Putamen (tissue), 1 donor: Measurements from ENCODE around the gene SUMO3.

Source experiments
- DNase-seq: peaks from one replicate; pipeline ENCODE4 v3.0.0-alpha.2; 2016; ENCODE audit warnings: low spot score

Gene SUMO3

GRCh38 chr21:44817914-44818639 lies at the start of gene SUMO3:
TSS of gene SUMO3 (minus strand) at chr21:44818062. CDS start at chr21:44817968, 94 bp downstream.
- peak; percentile 78 for DNase-seq

- no peak for DNase-seq
Observed at GRCh38 chr21:44867464-44867863, 49.6 kb upstream of the SUMO3 start.

DNA sequence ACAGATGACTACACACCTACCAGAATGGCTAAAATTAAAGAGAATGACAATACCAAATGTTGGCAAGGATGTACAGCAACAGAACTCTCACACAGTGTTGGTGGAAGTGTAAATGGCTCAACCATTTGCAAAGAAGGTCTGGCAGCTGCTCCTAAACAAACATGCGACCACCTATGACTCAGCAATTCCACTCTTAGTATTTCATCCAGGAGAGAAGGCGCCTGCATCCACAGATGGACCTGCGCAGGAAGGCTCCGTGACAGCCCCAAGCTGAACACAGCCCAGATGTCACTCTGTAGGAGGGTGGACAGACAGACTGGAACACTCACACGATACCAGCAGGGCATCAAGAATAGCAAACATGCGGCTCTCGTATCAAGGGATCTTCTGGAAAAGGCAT lies 48.9 kb upstream of the SUMO3 start:
- no peak for DNase-seq

GRCh38 chr21:44865561-44866280 lies 47.9 kb upstream of the SUMO3 start:
- DNase-seq = no peak

DNA sequence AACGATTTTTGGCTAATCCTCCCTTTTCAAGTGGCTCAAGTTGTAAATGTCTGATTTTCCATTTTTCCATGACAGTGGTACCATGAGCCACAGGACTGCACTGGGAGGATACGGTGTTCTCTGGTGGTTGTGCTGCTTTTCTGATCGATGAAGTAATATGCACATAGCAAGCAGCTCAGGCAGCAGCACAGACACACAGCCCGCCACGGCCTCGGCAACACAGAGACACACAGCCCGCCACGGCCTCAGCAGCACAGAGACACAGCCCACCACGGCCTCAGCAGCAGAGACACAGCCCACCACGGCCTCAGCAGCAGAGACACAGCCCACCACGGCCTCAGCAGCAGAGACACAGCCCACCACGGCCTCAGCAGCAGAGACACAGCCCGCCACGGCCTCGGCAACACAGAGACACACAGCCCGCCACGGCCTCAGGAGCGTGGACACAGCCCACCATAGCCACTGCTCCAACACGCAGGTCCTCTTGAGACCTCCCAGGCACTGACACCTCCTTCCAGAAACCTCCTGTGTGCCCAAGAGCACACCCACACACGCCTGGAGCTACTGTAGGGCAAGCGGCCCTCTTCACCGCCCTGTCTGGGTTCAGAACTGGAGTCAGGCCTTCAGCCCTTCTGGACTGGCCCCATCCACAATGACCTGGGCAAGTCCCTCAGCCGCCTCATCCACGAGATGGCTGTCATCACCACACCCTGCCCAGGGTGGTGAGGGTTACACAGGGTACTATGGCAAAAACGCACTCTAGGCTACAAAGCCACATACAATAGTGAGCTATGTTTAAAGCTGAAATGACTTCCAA lies 45.2 kb upstream of the SUMO3 start:
- no peak for DNase-seq

- DNase-seq = no peak
Observed at GRCh38 chr21:44858791-44859190, 40.9 kb upstream of the SUMO3 start.

GRCh38 chr21:44858291-44858690 lies 40.4 kb upstream of the SUMO3 start:
- DNase-seq = no peak

GRCh38 chr21:44857127-44857892 lies 39.4 kb upstream of the SUMO3 start:
- no peak for DNase-seq

- no peak for DNase-seq
Observed at GRCh38 chr21:44856131-44856530, 38.3 kb upstream of the SUMO3 start.

DNA sequence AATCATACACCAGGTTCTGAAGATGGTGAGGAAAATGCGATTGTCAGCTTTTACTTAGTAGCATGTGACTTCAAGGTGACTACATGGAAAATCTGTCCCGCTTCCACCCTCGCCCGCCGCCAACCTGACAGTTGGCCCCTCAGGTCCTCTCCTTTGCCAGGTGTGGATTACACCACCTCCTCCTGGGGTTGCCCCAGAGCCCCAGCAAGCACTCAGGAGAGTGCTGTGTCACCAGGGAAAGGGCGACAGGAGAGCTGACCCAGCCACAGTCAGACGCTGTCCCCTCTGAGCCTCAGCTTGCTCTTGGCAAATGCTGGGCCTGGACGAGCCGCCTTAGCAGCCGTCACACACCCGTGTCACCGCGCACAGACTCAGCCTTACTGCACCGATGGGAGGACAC lies 37.7 kb upstream of the SUMO3 start:
- DNase-seq = no peak

DNA sequence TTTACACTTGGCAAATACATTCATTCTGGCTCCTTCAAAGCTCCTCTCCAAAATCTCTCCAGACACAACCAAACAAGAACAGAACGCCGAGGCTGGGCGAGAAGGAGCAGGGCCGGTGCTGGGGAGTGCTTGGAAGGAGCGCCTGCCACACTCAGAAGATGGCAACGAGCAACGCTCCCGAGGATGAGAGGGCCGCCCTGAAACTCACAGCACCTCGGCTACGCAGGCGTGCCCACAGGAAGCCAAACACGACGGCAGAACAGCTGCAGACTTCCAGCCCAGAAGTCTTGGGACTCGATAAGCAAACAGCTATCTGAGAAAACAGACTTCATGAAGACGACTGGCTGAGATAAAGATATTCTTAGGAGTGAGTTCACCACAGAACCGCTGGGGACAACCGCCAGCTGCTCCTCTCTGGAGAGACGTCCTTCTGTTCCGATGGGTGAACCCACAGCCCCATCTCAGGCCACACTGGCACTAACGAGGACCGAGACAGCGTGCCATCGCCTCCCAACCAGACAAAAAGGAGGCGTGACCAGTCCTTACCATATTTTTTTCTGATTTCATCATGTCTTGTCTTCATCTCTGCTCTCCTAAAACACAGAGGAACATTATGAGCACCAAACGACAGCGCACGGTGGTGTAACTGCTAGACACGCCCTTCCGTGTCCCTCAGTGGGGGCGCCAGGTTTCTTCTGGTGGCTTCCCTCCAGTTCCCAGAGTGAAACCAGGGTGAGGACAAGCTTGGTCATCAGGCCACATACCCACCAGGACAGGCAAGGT lies 37.0 kb upstream of the SUMO3 start:
- no peak for DNase-seq

- no peak for DNase-seq
Observed at GRCh38 chr21:44854391-44854663, 36.5 kb upstream of the SUMO3 start.

DNA sequence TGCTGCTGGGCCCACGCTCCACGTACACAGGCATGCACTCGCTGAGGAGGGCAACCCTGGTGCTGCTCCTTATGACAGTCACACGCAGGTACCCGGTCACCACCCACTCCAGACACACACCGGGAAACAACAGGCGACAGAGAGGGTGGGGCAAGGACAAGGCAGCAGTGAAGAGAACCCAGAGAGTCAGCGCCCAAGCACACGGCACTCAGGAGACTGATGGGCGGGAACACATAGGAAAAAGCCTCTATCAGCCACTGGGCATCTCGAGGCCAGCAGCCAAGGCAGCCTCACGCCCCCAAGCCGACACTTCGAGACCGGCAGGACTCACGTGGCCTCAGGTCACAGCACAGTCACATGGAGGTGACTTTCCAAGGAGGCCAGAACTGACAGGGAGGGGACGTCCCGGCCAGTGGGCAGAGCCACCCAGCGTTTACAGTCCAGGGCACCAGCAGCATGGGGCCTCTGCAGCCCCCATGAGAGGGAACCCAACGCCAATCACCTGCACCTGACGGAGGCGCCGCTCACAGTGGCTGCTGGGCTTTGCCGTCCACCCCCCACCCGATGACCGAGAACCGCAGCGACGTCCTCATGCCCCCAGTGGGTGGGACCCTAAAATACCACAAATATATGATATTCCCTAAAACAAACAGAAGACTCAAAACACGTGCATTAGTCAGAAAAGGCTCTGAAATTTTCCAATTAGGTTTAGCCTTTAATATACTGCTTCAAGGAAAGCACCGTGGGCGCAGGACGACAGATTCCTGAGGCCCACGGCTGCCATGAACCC lies 35.9 kb upstream of the SUMO3 start:
- DNase-seq = no peak

- no peak for DNase-seq
Observed at GRCh38 chr21:44850905-44851657, 33.2 kb upstream of the SUMO3 start.

DNA sequence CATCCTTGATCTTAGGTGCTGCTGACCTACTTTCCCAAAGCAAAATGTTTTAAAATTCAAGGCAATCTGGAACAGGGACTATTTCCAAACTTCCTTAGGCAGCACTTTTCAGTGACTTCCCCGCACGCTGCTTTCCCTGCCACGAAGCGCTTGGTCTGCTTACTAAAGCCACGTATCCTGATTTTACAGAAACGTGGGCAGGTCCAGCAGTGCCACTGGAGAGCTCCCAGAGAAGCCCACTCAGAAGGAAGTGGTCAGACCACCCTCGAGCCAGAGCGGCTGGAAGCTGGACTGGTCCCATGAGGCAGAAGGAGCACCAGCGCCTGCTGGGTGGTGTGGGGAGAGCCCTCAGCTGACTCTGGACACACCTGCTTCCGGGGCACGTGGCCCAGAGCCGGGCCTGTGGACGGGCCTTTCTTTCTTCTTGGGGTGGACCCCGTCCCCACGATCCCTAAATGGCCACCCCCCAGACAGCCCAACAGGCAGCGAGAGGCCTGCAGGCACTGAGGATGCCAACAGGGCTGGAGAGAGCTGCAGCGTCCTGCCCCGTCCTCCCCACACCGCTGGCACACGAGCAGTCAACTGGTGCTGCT lies 32.4 kb upstream of the SUMO3 start:
- no peak for DNase-seq

DNA sequence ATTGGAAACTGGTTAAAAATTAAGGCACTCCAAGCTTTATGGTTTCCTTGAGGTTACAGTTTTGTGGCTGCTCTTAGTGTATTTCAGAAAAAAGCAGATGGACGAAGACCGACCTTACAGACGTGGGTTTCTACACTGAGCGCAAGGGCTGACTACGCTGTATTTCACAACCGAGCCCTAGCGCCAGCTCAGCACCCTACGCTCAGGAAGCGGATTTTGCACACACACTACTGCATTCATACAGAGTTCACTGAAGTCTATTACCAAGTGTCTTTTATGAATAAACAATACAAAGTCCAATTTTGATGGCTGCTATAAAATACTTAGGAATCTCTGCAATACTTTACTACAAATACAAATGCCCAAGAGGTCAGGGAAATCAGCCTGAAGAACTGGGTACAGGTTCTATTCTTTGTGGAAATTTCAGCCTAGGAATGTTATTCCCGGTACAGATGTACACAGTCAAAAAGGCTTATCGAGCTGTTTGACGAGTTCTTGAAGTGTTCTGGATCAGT lies 31.8 kb upstream of the SUMO3 start:
- DNase-seq = no peak

DNA sequence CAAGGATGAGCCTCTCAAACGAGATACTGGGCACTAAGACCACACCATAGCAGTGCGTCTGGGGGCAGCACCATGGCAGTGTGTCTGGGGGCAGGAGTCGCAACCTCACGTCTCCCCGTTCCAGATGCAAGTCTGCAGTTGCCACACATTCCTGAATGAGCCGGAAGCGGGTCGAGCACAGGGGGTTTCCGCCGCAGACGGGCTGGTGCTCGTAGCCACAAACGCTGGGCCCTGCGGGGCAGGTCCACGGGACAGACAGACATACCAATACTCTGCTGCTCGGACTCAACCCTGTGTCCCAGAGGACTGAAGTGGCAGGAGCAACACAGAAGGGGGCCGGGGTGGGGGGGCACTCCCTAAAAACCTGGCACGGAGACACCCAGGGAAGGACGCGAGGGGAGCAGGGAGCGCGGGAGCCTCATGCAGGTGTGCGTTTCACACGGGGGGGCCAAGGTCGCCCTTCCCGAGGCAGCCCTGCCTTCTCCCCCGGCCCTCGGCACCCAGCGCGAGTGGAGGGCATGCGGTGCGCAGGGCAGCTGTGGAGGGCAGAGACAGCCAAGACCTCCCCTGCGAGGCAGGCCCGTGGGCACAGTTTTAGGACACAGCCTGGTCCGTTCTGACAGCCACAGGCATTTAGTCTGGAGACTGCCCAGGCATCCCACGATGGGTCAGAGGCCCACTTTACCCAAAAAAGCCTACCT lies 31.1 kb upstream of the SUMO3 start:
- no peak for DNase-seq

GRCh38 chr21:44847261-44848056 lies 29.6 kb upstream of the SUMO3 start:
- DNase-seq = no peak
